Retinal pigment epithelial cell (primary cell): ENCODE results near the gene ZFAND6.

ENCODE experiments used
- DNase-seq: peaks from one replicate; pipeline ENCODE4 v3.0.0-alpha.2; 2010; ENCODE audit warnings: low read depth
- H3K4me3 ChIP-seq: 2 replicates; pipeline ENCODE4 v1.5.1; 2011; ENCODE audit warnings: mild to moderate bottlenecking, low read length, control low read depth, moderate library complexity
- TF ChIP-seq, protein P1 (sequence below): conservative IDR thresholded peaks from 2 replicates; pipeline ENCODE4 v1.5.1; 2011; ENCODE audit warnings: low read depth, low read length, control low read depth, inconsistent platforms

The ZFAND6 gene

DNA sequence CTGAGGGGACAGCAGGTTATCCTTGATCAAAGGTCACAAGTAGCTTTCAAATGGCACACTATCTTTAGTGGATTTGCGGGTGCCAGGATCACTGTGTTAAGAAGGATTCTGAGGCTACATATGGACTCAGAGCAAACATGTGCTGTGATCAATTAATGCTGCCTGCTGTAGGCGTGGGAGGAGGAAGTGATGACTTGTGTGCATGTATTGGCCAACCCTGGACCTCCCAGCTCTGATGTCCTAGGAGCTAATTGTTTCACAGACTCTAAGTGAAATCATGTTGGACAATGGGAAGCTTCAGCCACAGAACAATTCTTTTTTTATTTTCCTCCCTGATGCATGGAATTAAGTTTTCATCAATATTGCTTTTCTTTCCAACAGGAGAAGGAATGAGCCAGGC is 117.7 kb downstream of the ZFAND6 start:
- no peak overlapping the region for H3K4me3 ChIP-seq
- TF ChIP-seq, protein P1, sequence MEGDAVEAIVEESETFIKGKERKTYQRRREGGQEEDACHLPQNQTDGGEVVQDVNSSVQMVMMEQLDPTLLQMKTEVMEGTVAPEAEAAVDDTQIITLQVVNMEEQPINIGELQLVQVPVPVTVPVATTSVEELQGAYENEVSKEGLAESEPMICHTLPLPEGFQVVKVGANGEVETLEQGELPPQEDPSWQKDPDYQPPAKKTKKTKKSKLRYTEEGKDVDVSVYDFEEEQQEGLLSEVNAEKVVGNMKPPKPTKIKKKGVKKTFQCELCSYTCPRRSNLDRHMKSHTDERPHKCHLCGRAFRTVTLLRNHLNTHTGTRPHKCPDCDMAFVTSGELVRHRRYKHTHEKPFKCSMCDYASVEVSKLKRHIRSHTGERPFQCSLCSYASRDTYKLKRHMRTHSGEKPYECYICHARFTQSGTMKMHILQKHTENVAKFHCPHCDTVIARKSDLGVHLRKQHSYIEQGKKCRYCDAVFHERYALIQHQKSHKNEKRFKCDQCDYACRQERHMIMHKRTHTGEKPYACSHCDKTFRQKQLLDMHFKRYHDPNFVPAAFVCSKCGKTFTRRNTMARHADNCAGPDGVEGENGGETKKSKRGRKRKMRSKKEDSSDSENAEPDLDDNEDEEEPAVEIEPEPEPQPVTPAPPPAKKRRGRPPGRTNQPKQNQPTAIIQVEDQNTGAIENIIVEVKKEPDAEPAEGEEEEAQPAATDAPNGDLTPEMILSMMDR: no peak
- no peak for DNase-seq

DNA sequence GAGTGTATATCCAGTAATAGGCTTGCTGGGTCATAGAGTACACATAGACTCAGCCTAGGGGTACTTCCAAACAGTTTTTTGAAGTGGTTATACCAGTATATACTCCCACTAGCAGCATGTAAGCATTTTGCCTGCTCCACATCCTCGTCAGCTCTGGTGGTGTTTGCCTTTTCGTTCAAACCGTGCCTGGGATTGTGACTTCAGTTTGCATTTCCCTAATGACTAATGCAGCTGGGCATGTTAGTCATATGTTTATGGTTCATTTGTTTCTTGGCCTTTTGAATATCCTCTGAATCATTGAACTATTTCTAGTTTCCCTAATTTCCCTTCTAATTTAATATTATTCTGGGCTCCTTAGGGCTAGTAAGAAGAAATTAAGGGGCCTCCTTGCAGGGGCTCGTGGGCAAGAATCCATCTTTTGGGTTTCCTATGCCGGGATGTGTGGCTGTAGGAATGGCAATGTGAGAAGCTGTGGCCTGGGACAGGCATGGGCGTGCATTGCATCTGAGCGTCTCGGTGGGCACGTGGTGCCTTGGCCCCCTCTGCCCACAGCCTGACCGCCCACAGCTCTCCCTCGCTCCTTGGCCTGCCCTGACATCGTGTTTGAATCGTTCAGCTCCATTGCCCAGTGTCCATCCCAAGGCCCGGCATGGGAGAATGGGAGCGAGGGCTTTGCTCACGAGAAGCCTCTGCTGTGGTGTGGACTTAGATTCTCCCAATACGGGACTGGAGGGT is 119.7 kb downstream of the ZFAND6 start:
- H3K4me3 ChIP-seq: no peak overlapping the region

DNA sequence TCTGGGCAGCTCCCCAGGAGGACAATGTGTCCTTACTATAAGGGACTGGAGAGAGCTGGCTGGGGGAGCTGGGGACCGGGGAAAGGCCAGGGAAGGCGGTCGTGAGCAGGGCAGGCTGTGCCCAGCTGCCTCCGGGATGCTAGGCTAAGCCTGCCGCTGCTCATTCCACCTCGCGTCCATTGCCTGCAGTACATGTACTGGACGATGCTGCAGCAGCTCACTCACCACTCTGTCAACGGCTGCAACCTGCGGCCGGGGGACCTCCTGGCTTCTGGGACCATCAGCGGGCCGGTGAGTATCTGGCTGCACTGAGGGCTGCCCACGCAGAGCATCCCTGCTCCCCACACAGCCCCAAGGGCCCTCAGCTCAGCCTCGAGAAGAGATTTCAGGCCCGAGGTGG is 120.5 kb downstream of the ZFAND6 start:
- no peak overlapping the region for H3K4me3 ChIP-seq
- TF ChIP-seq, protein P1: no peak
- no peak for DNase-seq

More for the DNA sequence above, 119.7 kb downstream of the ZFAND6 start:
- DNase-seq: peak; percentile 77
- TF ChIP-seq, protein P1: no peak

DNA sequence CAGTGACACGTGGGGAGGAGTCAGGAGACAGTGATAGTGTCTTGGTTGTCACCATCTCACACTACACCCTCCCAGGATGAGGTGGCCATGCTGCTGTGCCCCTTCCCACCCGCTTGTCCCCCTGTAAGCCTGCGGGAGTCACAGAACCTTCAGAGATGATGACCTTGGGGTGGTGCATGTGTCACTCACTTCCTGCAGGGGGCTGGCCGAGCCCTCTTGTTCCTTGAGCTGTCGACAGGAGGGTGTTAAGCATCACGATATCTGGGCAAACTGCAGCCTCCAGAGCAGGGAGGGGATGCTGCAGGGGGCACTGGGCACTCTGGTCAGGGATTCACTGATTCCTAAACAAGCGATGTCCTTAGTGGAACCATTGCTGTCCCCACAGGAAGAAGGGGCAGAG is 121.0 kb downstream of the ZFAND6 start:
- no peak overlapping the region for H3K4me3 ChIP-seq
- TF ChIP-seq, protein P1: no peak
- no peak for DNase-seq

DNA sequence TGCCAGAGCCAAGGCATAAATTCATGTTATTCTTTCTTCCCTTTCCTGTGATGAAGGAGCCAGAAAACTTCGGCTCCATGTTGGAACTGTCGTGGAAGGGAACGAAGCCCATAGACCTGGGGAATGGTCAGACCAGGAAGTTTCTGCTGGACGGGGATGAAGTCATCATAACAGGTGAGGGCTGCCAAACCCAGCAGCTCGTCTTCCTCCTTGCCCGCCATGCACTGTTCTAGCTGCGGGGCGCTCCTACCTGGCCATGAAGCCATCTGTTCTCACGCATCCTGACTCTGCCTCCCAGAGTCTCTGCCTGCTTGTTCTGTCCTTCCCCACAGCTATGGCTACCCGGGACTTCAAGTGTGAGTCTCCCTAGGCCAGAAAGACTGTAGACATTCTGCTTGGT is 121.5 kb downstream of the ZFAND6 start:
- TF ChIP-seq, protein P1: no peak
- no peak for DNase-seq
- H3K4me3 ChIP-seq: no peak overlapping the region

DNA sequence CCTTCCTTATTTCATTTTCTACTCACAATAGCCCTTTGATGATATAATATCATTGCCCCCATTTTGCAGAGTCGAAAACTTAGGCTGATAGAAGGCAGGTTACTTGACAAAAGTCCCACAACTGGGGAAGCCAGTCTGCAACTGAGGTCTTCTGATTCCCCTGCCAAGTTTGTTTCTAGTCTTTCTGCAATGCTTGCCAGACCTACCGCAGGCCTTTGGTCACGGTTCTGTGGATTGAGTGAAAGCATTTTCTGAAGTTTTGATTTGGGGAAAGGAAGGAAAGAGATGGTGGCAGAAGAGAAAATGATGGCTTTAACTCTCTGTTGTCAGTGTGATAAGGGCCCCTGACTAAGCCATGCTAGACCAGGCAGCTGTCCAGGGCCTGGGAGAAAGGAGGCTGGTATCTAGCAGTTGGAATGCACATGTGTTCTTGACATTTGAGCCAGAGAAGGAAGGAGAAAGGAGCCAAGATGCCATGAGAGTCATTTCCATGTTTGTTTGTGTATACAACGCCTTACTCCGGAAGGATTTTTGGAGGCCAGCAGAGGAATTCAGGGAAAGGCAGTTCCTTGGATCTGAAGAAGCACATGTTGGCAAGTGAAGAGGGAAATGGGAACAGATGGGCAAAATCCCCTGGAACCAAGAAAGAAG is 123.3 kb downstream of the ZFAND6 start:
- DNase-seq: no peak
- TF ChIP-seq, protein P1: no peak
- H3K4me3 ChIP-seq: no peak overlapping the region

DNA sequence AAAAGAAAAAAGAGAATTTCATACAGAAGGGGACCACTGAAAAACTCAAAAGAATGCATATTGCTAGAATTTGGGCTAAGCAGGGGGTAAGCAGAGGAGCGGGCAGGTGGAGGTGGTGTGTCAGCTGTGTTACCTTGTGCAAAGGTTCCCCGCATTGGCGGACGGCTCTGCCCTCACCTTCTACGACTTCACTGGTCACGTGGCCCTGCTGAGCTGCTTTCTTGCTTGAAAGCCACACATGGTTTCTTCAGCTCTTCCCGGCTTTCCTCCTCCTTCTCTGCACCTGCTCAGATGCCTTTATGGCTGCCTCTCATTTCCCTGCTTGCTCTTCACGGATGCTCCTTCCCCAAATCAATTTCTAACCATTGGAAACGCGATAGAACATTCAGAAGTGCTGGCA is 123.8 kb downstream of the ZFAND6 start:
- DNase-seq: no peak
- TF ChIP-seq, protein P1: no peak
- no peak overlapping the region for H3K4me3 ChIP-seq
